ENCODE results near the gene MXRA8.
"Not testable (repeated sequence)": the region's sequence is repeated elsewhere in the genome, so short reads cannot be mapped to it uniquely, and the experiment has no call there.

The MXRA8 gene

GRCh38 chr1:1380860-1381259 lies 22.5 kb upstream of the MXRA8 start:
- DNase-seq: no peak
- no peak for TF ChIP-seq GATA1 (IDR thresholded peaks at IDR 0.05; ENCODE audit: low read depth, low read length)

GRCh38 chr1:1377540-1378205 lies 19.3 kb upstream of the MXRA8 start:
- TF ChIP-seq POLR2A (IDR thresholded peaks at IDR 0.05; ENCODE audit: low read length) (no peak), GATA1 (IDR thresholded peaks at IDR 0.05; ENCODE audit: low read depth, low read length) (no peak)
- no peak for DNase-seq

DNA sequence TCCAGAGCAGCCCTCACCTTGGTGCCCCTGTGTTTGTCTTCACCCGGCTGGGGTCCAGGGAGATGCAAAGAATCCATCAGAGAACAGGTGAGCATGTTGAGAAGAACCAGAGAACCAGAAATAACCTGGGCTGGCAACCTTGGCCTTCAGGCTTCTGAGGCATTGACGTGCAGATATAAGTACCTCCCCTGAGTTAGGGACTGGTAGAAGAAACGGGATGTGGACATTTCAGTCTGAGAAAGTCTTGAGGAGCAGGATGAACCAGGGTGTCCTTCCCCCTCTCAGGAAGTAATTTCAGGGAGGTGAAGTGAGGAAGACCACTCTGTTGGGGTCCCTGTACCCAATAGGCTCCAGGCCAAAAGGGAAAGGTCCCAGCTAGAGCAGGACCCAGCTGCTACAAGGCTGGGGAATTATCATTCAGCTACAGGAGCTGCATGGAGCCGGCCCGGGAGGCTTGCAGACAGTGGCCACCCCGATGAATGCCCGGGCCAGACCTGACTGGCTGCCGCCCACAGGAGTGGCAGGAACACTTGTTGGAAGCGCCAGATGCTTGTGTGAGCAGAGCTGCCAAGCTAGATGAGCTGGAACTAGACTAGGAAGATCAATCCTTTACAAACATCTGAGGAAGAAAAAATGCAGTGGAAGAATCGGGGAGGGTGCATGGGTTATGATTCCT lies 18.3 kb upstream of the MXRA8 start:
- no peak for DNase-seq
- TF ChIP-seq POLR2A (IDR thresholded peaks at IDR 0.05; ENCODE audit: low read length) (no peak), GATA1 (IDR thresholded peaks at IDR 0.05; ENCODE audit: low read depth, low read length) (no peak)

DNA sequence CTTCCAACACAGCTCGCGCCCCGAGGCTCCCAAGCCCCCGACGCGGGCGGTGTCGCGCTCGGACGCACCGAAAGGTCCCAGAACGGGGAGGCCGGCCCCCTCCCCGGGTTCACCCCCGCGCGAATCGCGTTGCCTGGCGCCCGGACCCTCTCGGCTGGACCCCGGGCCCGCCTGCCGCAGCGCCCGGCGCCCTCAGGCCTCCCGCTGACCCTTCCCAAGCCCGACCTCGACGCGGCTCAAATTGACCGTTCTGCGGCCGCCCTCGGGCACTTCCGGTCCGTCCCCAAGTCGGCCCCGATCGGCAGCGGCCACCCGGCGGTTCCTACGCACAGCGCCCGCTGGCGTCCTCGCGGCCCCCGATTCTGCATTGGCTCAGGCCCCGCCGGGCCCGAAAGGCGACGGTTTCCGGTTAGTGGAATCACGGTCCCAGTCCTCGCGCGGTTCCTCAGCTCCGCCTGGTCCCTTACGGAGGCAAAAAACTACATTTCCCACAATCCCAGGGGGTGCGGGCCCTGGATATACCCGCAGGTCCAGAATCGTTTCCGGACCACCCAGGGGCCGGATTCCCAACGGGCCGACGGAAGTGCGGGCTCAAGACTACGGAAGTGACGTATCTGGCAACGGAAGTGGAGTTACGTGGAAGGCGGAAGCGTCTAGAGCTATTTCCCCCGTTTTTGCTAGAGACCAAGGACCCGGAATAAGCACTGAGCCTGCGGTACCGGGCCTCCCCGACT lies 16.7 kb upstream of the MXRA8 start, which contains the start of gene AURKAIP1:
Gene AURKAIP1, minus strand, starts transcription at position 279 of the 734 bp plus-strand sequence. CDS start 451 bp downstream, outside the sequence.
- TF ChIP-seq GATA1 (IDR thresholded peaks at IDR 0.05; ENCODE audit: low read depth, low read length) (no peak), POLR2A (IDR thresholded peaks at IDR 0.05; ENCODE audit: low read length) (peak; percentile 72)

GRCh38 chr1:1374589-1374928 lies 16.2 kb upstream of the MXRA8 start:
- no peak for DNase-seq
- no peak for TF ChIP-seq POLR2A (IDR thresholded peaks at IDR 0.05; ENCODE audit: low read length)
- no peak for TF ChIP-seq GATA1 (IDR thresholded peaks at IDR 0.05; ENCODE audit: low read depth, low read length)

More for the DNA sequence above, 16.7 kb upstream of the MXRA8 start, which contains the start of gene AURKAIP1:
- peak; percentile 99 to 100 for DNase-seq

- TF ChIP-seq GATA1 (IDR thresholded peaks at IDR 0.05; ENCODE audit: low read depth, low read length): no peak
- DNase-seq: peak; percentile 42 to 56
Observed at GRCh38 chr1:1373815-1374588, 15.6 kb upstream of the MXRA8 start.

DNA sequence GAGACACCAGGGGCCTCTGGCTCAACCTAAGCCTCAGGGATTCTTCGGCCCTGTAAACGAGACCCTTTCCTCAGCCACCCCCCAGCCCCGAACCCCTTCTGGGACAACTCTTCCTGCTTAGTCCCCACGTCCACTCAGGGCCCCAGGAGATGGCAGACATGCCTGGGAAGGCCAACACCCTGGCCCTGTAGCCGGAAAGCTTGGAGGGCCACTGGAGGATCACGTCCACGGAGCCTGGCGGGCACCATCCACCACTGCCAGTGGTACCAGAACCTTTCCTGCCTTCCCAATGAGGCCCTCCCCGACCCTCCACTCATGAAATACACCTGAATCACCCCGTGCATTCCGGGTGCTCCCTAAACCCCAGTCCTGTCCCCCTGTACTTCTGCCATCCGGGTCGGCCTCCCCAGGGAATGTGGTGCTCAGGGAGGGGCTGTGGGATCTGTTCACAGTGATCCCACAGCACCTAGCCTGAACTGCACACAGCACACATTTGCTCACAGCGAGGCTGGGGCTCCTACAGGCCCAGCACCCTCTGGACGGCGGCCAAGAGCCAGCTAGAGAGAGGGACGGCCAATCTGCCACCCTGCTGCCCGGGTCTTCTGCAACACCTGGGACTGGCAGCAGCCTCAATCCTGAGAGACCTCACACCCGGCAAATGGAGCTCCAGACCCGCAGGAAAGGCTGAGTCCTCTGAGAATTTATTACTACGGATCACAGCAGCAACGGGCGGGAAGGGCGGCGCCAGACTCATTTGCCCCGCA lies 14.9 kb upstream of the MXRA8 start:
- no peak for TF ChIP-seq GATA1 (IDR thresholded peaks at IDR 0.05; ENCODE audit: low read depth, low read length)
- no peak for TF ChIP-seq POLR2A (IDR thresholded peaks at IDR 0.05; ENCODE audit: low read length)
- DNase-seq: no peak

GRCh38 chr1:1371746-1372711 lies 13.7 kb upstream of the MXRA8 start:
- TF ChIP-seq POLR2A (IDR thresholded peaks at IDR 0.05; ENCODE audit: low read length): no peak
- TF ChIP-seq GATA1 (IDR thresholded peaks at IDR 0.05; ENCODE audit: low read depth, low read length): no peak

GRCh38 chr1:1371364-1371745 lies 13.0 kb upstream of the MXRA8 start:
- no peak for DNase-seq
- no peak for TF ChIP-seq GATA1 (IDR thresholded peaks at IDR 0.05; ENCODE audit: low read depth, low read length)
- peak; percentile 28 for TF ChIP-seq POLR2A (IDR thresholded peaks at IDR 0.05; ENCODE audit: low read length)

More at GRCh38 chr1:1371746-1372711, 13.7 kb upstream of the MXRA8 start:
- peak; percentile 63 to 79 for DNase-seq

DNA sequence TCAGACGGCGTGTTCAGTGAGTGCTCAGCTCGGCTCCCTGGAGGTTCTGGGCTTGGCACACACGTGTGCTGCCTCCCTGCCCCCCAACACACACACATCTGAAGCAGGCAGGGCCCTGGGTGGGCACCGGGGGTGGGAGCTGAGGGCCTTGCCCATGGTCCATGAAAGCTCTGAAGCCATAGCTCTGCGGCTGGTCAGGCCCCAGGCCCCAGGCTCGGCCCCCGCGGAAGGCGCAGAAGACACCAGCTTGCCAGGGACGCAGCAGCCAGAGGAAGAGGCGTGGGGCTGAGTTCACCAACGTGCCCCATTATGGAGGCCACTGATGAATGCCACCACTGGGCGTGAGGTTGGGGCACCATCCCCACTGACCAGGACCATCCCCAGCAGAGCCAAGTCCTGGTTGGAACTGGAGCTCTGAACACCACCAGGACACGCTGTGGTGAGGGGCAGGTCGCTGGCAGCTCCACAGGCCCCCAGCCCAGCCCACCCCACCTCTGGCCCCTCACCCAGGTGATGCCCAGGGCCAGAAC lies 12.5 kb upstream of the MXRA8 start:
- no peak for TF ChIP-seq GATA1 (IDR thresholded peaks at IDR 0.05; ENCODE audit: low read depth, low read length)
- no peak for TF ChIP-seq POLR2A (IDR thresholded peaks at IDR 0.05; ENCODE audit: low read length)
- DNase-seq: no peak

GRCh38 chr1:1370094-1370493 lies 11.7 kb upstream of the MXRA8 start:
- DNase-seq: not testable (repeated sequence)

DNA sequence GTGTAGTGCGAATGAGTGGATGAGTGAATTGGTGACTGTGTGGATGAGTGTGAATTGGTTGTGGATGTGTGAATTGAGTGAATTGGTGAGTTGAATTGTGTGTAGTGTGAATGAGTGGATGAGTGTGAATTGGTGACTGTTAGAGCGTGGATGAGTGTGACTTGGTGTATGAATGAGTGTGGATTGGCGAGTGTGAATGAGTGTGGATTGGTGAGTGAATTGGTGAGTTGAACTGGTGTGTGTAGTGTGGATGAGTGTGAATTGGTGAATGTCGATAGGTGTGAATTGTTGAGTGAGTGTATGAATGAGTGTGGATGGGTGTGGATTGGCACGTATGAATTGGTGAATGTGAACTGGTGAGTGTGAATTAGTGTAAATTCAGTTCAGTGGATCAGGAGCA lies 9.0 kb upstream of the MXRA8 start:
- peak in 1 of 2 experiments; percentile 71 for DNase-seq
- TF ChIP-seq POLR2A (IDR thresholded peaks at IDR 0.05; ENCODE audit: low read length) (no peak), GATA1 (IDR thresholded peaks at IDR 0.05; ENCODE audit: low read depth, low read length) (no peak)

Data from erythroblast (primary cell).